Esophagus muscularis mucosa (tissue), 4 donors: Measurements from ENCODE around the gene ZNF511.

Experiments used
- CTCF ChIP-seq, 3 experiments: fragments of 200-600 bp in 2 of 3; fragments of 450-650 bp in 1 of 3; sonication (generic) in 2 of 3; IDR thresholded peaks; one replicate each; pipeline ENCODE4 v1.5.1; 2017 to 2019; ENCODE audit warnings: antibody characterized with exemption in 3 of 3, mild to moderate bottlenecking in 2 of 3, moderate library complexity in 1 of 3
- EP300 ChIP-seq: sonication (generic); formaldehyde crosslinking; IDR thresholded peaks from one replicate; pipeline ENCODE4 v1.6.1; 2017; ENCODE audit warnings: antibody characterized with exemption
- POLR2A ChIP-seq: fragments of 450-650 bp; IDR thresholded peaks from one replicate; pipeline ENCODE4 v1.6.1; 2017; ENCODE audit warnings: antibody characterized with exemption, moderate library complexity, mild to moderate bottlenecking, low read depth

- no peak for TF ChIP-seq CTCF (IDR thresholded peaks at IDR 0.05)
- TF ChIP-seq POLR2A: no peak
- no peak for TF ChIP-seq EP300
These were observed 14.5 kb upstream of the ZNF511 start for GRCh38 chr10:133294189-133294588.
